EH (cell line): ENCODE results near the gene TEX28.
"Not testable (repeated sequence)": the region's sequence is repeated elsewhere in the genome, so short reads cannot be mapped to it uniquely, and the experiment has no call there.

Experiments used
- DNase-seq: peaks from one replicate; pipeline ENCODE4 v3.0.0-alpha.2; 2015; ENCODE audit warnings: low read depth

TEX28 gene

DNA sequence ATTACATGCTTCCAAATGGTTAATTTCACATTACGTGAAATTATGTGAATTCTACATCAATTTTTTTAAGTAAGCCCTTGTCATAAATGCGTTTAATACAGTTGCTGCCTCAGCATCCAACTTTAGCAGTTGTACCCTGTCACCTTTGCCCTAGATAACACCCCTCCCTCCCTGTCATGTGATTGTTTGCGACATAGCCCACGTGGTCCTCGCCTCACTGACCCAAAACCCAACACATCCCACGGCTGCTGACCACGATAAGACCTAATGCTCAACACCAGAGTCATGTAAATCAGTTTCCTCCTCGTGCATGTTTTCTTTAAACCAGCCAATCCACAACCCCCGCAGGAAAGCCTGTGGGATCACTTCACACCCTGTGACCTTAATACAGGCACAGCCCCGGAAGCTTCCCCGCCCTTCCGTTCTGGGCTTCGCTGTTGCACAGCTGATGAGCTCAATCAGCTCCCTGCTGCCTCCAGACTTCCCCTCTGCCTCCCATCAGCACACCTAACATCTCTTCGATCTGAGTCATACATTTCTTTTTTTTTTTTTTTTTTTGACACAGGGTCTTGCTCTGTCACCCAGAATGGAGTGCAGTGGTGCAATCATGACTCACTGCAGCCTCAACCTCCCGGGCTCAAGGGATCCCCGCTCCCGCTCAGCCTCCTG, 47.4 kb downstream of the TEX28 start:
- not testable (repeated sequence) for DNase-seq

DNA sequence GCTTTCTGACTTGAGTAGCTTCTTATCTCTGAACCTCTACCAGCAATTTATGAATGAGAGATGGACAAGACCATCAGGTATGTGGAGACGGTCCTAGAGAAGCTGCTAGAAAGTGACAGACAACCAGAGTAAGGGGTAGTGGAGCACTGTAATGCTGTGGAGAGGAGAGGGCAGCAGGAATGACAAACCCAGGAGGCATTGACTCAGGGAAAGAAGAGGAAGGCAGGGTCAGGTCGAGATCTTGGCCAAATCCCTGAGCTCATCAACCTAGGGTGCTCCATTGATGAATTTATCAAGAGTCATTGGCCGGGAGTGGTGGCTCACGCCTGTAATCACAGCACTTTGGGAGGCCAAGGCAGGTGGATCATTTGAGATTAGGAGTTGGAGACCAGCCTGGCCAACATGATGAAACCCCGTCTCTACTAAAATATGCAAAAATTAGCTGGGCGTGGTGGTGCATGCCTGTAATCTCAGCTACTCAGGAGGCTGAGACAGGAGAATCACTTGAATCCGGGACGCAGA, 54.9 kb downstream of the TEX28 start:
- DNase-seq, result not testable (repeated sequence)

DNA sequence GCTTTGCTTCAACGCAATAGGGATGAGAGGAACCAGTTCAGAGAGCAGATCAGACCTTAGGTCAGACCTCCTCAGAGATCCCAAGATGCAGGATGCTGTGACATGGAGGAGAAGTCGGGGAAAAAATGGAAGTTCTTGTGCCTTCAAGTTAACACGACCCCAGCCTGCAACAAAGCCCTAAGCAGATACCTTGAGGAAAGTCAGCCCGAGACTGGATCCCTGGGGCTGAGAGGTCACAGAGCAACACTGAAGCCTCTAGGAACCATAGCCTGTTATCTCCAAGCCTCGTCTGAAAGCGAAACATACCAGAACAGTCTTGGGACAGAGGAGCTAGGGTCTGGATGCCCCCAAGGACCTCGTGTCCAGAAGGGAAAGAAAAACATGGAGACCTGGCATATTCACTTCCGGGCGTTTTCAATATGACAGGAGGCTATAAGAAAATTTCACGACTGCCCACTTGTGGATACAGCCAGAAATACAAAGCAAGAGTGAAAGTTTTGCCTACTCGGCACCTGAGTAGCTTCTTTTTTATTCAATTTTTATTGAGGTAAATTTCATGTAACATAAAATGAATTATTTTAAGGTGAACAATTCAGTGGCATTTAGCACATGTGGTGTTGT, 55.9 kb downstream of the TEX28 start:
- not testable (repeated sequence) for DNase-seq

DNA sequence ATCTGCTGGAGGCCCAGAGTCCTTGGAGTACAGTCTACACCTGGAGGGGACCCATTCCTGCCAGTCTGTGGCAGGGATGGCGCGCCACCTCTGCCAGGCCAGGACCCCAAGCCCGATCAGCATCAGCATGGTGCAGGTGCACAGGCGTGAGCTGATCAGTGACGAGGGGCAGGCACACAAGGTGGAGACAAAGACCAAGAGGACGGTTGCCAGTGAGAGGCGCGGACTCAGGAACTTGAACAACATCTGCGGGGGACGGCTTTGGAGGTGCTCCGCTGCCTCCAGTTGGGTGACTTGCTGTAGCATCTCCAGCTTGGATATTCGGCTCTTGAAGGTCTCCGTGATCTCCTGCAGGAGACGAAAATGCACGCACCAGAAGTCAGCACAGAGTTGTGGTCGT, 61.3 kb downstream of the TEX28 start:
- DNase-seq, result not testable (repeated sequence)

DNA sequence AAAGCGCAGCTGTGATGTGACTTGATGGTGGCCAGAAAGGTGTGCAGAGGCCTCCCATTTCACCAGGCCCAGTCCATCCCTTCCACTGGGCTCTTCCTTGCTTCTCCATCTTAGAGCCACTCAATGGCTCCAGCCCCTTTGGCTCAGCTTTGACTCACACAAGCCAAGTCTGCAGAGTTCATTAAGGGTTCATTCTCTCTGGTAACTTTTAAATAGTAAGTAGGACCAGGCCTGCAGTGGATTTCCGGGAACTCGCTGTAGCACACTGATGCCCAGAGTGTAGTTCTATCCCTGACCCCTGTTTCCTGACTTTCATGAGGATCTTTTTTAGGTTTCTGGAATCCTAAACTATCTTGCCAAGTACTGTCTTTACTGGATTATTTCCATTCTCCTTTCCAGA, 63.5 kb downstream of the TEX28 start:
- not testable (repeated sequence) for DNase-seq

DNA sequence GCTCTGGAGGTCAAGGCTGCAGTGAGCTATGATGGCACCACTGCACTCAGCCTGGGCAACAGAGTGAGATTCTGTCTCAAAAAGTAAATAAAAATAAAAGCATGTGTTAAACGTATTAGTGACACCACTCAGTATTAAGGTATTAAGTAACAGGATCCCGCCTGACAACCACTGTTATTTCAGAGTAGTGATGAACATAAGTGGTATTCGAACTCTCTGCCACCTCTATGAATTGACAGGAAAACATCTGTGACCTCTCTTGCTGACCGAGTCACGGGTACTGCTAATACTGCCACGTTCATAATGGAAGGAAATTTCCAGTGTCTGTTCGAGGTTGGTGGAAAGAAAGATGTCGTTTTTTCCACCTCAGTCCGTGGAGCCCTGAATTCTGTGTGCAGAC, 68.2 kb downstream of the TEX28 start:
- DNase-seq, result not testable (repeated sequence)

DNA sequence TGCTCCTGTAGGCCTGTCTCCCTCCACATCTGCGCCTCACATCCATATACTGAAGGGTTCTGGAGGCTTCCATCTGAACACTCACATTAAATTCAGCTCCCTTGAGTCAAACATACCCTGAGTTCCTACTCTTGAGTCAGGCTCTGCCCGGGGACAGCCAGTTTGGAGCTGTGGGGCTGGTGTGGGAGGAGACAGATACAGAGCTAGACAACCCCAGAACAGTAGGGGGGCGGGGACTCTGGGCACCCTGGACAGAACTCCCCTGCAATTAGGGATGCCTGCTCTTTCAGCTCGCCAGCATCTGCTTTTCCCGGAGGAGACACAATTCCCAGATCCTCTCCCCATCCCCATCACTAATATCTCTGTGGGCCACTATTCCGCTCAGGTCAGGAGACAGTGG, 69.6 kb downstream of the TEX28 start:
- not testable (repeated sequence) for DNase-seq
